GM12864 (cell line): ENCODE measurements around the gene MAP1B.

Experiments used
- DNase-seq: peaks from one replicate; pipeline ENCODE4 v3.0.0-alpha.2; 2011; ENCODE audit warnings: low read depth
- H3K4me3 ChIP-seq: 2 replicates; pipeline ENCODE4 v1.5.1; 2011; ENCODE audit warnings: mild to moderate bottlenecking, low read depth, low read length, control low read depth
- CTCF ChIP-seq: IDR thresholded peaks from 2 replicates; pipeline ENCODE4 v1.5.1; 2011; ENCODE audit warnings: low read depth, mild to moderate bottlenecking, moderate library complexity, low read length, control low read depth, inconsistent platforms; ENCODE audit errors: missing control alignments

MAP1B gene

GRCh38 chr5:72213482-72213881 is 106.2 kb downstream of the MAP1B start:
- H3K4me3 ChIP-seq, result no peak overlapping the region
- DNase-seq, result no peak
- TF ChIP-seq CTCF, result no peak

DNA sequence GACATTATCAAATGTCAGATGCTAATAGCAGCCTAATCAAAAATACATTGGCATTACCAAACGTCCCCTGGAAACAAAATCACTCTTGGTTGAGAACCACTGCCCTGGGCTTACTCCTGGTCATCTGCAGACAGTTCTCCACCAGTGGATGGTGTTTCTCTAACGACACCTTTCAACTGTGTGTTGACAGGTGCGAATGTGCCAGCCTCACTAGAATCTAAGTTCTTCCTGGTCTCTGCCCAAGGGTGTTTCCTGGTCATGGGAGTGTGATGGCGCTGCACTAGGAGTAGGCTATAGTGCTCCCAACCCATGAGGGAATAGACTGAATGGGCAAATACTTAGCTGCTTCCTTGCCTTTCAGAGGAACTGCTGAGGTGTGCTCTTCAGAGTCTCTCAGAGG is 106.9 kb downstream of the MAP1B start:
- DNase-seq, result no peak
- TF ChIP-seq CTCF, result no peak

DNA sequence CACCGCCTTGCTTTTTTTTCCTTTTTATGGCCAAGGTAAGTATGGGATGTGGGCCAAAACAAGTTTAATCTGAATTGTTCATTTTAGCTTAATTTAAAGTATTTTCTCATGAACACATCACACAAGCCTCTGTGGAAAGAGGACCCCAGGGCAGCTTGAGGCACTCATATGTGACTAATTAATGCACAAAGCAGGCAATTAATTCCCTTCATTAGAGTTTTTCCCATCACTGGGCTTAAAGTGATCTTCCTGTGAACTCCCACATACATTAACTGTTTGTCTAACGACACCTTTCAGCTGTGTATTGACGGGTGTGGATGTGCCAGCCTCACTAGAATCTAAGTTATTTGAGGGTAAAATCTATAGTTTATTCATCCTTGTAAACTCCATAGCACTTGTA is 109.5 kb downstream of the MAP1B start:
- H3K4me3 ChIP-seq, result no peak overlapping the region
- no peak for TF ChIP-seq CTCF
- DNase-seq, result no peak

More for the DNA sequence above, 106.9 kb downstream of the MAP1B start:
- no peak overlapping the region for H3K4me3 ChIP-seq

GRCh38 chr5:72221099-72221498 is 113.8 kb downstream of the MAP1B start:
- TF ChIP-seq CTCF, result no peak
- H3K4me3 ChIP-seq, result no peak overlapping the region
- DNase-seq, result no peak

DNA sequence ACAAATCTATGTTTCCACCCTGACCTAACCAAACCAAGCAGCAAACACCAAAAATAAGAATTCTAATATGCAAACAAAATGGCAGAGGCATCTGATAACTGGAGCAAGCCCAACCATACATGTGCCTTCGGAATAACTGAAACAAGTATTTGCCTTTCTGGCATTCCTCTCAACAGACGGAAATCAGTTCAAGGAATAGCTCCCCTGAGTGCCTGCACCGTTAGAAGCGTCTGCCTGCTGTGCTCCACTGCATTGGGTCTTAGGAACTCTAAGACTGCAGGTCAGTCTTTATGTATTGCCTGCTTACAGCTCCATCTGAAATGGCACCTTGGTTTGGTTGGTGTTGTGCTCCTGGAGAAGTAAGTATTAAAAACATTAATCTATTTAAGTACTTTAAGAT is 114.3 kb downstream of the MAP1B start:
- DNase-seq, result no peak
- no peak for TF ChIP-seq CTCF
- no peak overlapping the region for H3K4me3 ChIP-seq

- no peak for DNase-seq
- H3K4me3 ChIP-seq, result no peak overlapping the region
- TF ChIP-seq CTCF, result no peak
These were observed 115.2 kb downstream of the MAP1B start for GRCh38 chr5:72222521-72222920.

DNA sequence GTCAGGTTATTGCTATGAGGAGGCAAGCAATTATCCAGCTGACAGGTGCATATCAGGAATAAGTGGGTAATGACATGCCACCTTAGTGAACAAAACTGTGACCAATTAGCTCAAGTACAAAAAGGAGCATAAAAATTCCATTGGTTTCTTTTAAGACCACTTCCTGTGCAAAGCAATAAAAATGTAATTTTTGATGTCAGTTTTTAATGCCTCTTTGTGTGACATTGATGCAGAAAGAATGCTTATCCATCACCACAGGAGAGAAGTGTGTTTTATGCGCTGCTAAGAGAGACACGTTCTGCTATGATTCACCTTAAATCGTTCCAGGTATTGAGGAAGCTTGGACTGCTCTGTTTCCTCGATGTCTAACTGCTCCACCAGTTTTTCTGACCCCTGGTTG is 116.1 kb downstream of the MAP1B start:
- no peak for DNase-seq
- H3K4me3 ChIP-seq, result no peak overlapping the region
- TF ChIP-seq CTCF, result no peak
